Uterus (tissue), 2 donors: ENCODE results near the gene ADI1.

ENCODE experiments used
- CTCF ChIP-seq, 4 experiments: fragments of 200-600 bp in 2 of 4; fragments of 450-650 bp in 2 of 4; sonication (generic) in 2 of 4; IDR thresholded peaks; one replicate each; pipeline ENCODE4 v1.5.1; 2016 to 2019; ENCODE audit warnings: antibody characterized with exemption in 4 of 4, mild to moderate bottlenecking in 2 of 4, moderate library complexity in 1 of 4
- POLR2A ChIP-seq, 2 donors: fragments of 450-650 bp; IDR thresholded peaks; one replicate each; pipeline ENCODE4 v1.6.1; 2016; ENCODE audit warnings: antibody characterized with exemption in 2 of 2, mild to moderate bottlenecking in 1 of 2, moderate library complexity in 1 of 2

GRCh38 chr2:3498783-3499394 lies 20.4 kb downstream of the ADI1 start:
- TF ChIP-seq CTCF (IDR thresholded peaks at IDR 0.05), result no peak
- TF ChIP-seq POLR2A (IDR thresholded peaks at IDR 0.05), result no peak
